OCI-LY7 (cell line): ENCODE measurements around the gene ATXN1. TPM values are rescaled to one million over a fixed set of nuclear protein-coding genes. Genes with fewer than 3 reads are reported as not detected.

Experiments
- BruUV-seq: library from RNA; stranded (reverse); fragments of 400-500 nt; replicated peaks from 2 replicates; lab custom pipeline; 2021; lab: Mats Ljungman, UMichigan
- CTCF ChIA-PET: fragments of 300-600 bp; sonication (Branson Sonifier 250); formaldehyde crosslinking; loops from one replicate; lab custom pipeline; 2022; ENCODE audit warnings: antibody characterized with exemption; ENCODE audit not compliant: unreplicated experiment; lab: Charles Lee
- POLR2A ChIA-PET: fragments of 300-600 bp; sonication (Branson Sonifier 250); formaldehyde crosslinking; loops from one replicate; lab custom pipeline; 2022; ENCODE audit warnings: antibody characterized with exemption; lab: Charles Lee
- DNase-seq: peaks from one replicate; pipeline ENCODE4 v3.0.0-alpha.2; 2015; ENCODE audit warnings: low spot score
- H2AFZ ChIP-seq: fragments of 200-600 bp; sonication (generic), shearing (Covaris generic); 2 replicates; pipeline ENCODE4 v1.6.1; 2014; ENCODE audit warnings: mild to moderate bottlenecking, antibody characterized with exemption, low read length, moderate library complexity
- H3K27ac ChIP-seq: fragments of 200-600 bp; sonication (generic); 2 replicates; pipeline ENCODE4 v1.5.1; 2014; ENCODE audit warnings: mixed run types, low read depth, mild to moderate bottlenecking, moderate library complexity, low read length, inconsistent platforms; ENCODE audit not compliant: poor library complexity, severe bottlenecking
- H3K36me3 ChIP-seq: fragments of 200-600 bp; sonication (generic); 2 replicates; pipeline ENCODE4 v1.6.1; 2014; ENCODE audit warnings: mild to moderate bottlenecking, antibody characterized with exemption, low read length, moderate library complexity, mixed read lengths; ENCODE audit not compliant: insufficient read depth
- H3K4me1 ChIP-seq: fragments of 200-600 bp; sonication (generic); 2 replicates; pipeline ENCODE4 v1.5.1; 2014; ENCODE audit warnings: mild to moderate bottlenecking, low read length; ENCODE audit not compliant: insufficient read depth, poor library complexity, severe bottlenecking
- H3K4me2 ChIP-seq: fragments of 200-600 bp; sonication (generic); 2 replicates; pipeline ENCODE4 v1.6.1; 2014; ENCODE audit warnings: mild to moderate bottlenecking, low read length
- H3K4me3 ChIP-seq: fragments of 200-600 bp; sonication (generic); 2 replicates; pipeline ENCODE4 v1.5.1; 2014; ENCODE audit warnings: mild to moderate bottlenecking, low read depth, low read length; ENCODE audit not compliant: poor library complexity, severe bottlenecking
- H3K79me2 ChIP-seq: fragments of 200-600 bp; sonication (generic); 2 replicates; pipeline ENCODE4 v1.6.1; 2016; ENCODE audit warnings: low read depth, mild to moderate bottlenecking, low read length, moderate library complexity, mixed read lengths; ENCODE audit not compliant: insufficient read depth
- H3K9me2 ChIP-seq: fragments of 200-600 bp; sonication (generic); 2 replicates; pipeline ENCODE4 v1.6.1; 2016; ENCODE audit warnings: mild to moderate bottlenecking, low read length, mixed read lengths; ENCODE audit not compliant: insufficient read depth
- H3K9me3 ChIP-seq: fragments of 200-600 bp; sonication (generic); 2 replicates; pipeline ENCODE4 v1.6.1; 2014; ENCODE audit warnings: mild to moderate bottlenecking, mixed run types, low read length, mixed read lengths
- H4K20me1 ChIP-seq: fragments of 200-600 bp; sonication (generic); 2 replicates; pipeline ENCODE4 v1.6.1; 2014; ENCODE audit warnings: mild to moderate bottlenecking, antibody characterized with exemption, low read length, moderate library complexity, mixed read lengths; ENCODE audit not compliant: insufficient read depth
- EZH2phosphoT487 ChIP-seq: fragments of 200-600 bp; sonication (generic); IDR thresholded peaks from 2 replicates; pipeline ENCODE4 v1.6.1; 2018; ENCODE audit warnings: low read depth, borderline replicate concordance, mild to moderate bottlenecking, mixed run types, antibody characterized with exemption, low read length, moderate library complexity, mixed read lengths
- intact Hi-C: fragments of 100-400 bp; cut with micrococcal nuclease; formaldehyde crosslinking; loops from one replicate; pipeline ENCODE4 v1.10.0; 2022; ENCODE audit not compliant: unreplicated experiment
- total RNA-seq, 2 experiments: library from RNA; depleted of rRNA in 1 of 2; stranded (reverse); fragments of >200 nt in 1 of 2; shearing (Covaris generic) in 1 of 2; gene quantifications; 2 replicates each; pipeline ENCODE4 v1.2.3, GENCODE V29; 2014 to 2022
- TF ChIP-seq, protein P1 (sequence below): fragments of 200-600 bp; sonication (generic); conservative IDR thresholded peaks from 2 replicates; pipeline ENCODE4 v1.5.1; 2014; ENCODE audit warnings: mild to moderate bottlenecking, antibody characterized with exemption, low read length, moderate library complexity, mixed read lengths

ATXN1 gene
- total RNA-seq, 2 experiments from 2014 or later: not detected

DNA sequence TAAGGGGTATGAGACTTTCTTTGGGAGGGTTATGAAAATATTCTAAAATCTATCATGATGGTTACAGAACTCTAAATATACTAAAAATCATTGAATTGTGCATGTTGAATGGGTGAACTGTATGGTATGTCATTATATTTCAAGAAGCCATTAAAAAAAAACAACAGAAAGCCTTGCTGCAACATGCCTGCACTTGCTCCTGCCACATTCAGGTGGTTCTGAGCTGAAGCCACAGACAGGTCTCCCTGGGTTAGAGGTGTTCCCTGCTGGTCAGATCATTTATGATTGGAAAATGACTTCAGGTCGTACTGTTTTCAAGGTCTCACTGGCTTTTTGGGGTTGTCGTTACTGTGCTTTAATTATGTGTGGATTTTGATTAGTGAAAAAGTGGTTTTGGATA is 509.6 kb downstream of the ATXN1 start:
- Histone ChIP-seq H3K27ac (no peak overlapping the region), H3K9me3 (no peaks in the 10 kb centered on the region), H3K4me3 (no peak overlapping the region), H3K4me2 (no peak overlapping the region), H3K79me2 (no peaks in the 10 kb centered on the region), H3K4me1 (no peaks in the 10 kb centered on the region), H3K9me2 (no peaks in the 10 kb centered on the region), H3K36me3 (no peaks in the 10 kb centered on the region), H2AFZ (no peak overlapping the region), H4K20me1 (no peaks in the 10 kb centered on the region)
- ChIA-PET POLR2A (no interaction called here), CTCF (no interaction called here)
- intact Hi-C loops: no loop called here
- no peak for DNase-seq
- TF ChIP-seq, protein P1, sequence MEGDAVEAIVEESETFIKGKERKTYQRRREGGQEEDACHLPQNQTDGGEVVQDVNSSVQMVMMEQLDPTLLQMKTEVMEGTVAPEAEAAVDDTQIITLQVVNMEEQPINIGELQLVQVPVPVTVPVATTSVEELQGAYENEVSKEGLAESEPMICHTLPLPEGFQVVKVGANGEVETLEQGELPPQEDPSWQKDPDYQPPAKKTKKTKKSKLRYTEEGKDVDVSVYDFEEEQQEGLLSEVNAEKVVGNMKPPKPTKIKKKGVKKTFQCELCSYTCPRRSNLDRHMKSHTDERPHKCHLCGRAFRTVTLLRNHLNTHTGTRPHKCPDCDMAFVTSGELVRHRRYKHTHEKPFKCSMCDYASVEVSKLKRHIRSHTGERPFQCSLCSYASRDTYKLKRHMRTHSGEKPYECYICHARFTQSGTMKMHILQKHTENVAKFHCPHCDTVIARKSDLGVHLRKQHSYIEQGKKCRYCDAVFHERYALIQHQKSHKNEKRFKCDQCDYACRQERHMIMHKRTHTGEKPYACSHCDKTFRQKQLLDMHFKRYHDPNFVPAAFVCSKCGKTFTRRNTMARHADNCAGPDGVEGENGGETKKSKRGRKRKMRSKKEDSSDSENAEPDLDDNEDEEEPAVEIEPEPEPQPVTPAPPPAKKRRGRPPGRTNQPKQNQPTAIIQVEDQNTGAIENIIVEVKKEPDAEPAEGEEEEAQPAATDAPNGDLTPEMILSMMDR: no peak
- BruUV-seq: no TSS peak

DNA sequence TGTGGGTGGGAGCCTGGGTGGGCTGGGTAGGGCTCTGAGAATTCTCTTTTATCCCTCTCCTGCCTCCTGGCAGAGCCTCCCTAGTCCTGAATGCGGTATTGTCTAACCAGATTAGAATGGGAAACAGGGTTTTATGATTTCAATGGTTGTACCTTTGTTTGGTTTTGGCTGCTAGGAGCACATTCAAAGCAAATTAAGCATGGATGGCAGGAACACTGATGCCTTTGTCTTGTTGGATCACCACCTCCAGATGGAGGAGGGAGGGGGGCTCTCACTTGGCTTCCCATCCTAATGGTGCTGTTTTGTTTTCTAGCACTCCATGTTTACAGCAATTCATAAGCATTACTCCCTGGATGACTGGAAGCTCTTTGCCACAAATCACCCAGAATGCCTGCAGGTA is 511.3 kb downstream of the ATXN1 start:
- no peaks in the 10 kb centered on the region for H3K36me3 ChIP-seq
- CTCF ChIA-PET: no interaction called here

More for the DNA sequence above, 511.3 kb downstream of the ATXN1 start:
- TF ChIP-seq, protein P1: no peak
- no peak for TF ChIP-seq EZH2phosphoT487
- Histone ChIP-seq H3K9me3 (no peaks in the 10 kb centered on the region), H3K4me3 (no peak overlapping the region), H3K4me1 (no peaks in the 10 kb centered on the region), H3K4me2 (no peak overlapping the region), H3K27ac (no peak overlapping the region), H3K79me2 (no peaks in the 10 kb centered on the region), H4K20me1 (no peaks in the 10 kb centered on the region), H3K9me2 (no peaks in the 10 kb centered on the region), H2AFZ (no peak overlapping the region)
- BruUV-seq: no TSS peak
- POLR2A ChIA-PET: no interaction called here
- intact Hi-C loops: no loop called here
- no peak for DNase-seq
